ENCODE measurements around the gene IQSEC1.
A peak's percentile ranks its signal among the peaks of the same experiment; 100 is the strongest.

Gene IQSEC1

DNA sequence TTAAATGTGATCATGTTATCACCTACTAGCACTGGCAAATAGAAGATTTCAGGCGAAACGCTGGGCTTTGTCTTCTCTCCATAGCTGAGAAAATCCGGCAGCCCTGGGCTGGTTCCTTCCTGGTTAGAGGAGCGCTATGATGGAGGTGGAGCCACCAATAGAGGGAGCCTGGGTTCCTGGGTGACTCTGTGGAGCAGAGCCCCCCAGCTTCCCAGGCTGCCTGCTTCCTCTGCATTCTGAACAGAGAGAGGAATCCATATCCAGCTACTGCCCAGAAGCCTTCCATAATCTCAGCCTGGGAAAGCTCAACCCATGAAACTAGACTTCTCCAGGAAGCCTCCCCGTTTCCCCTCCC is 32.6 kb upstream of the IQSEC1 start:
- DNase-seq (ENCODE audit: low spot score) = no peak
- peak overlapping the region; percentile 60 for H2AK5ac ChIP-seq (ENCODE audit: low read depth, low read length)
- H3K79me1 ChIP-seq (ENCODE audit: low read depth, low read length) = no peaks in the 10 kb centered on the region
- H2BK15ac ChIP-seq (ENCODE audit: low read length) = no peak overlapping the region
- no peak overlapping the region for H2BK12ac ChIP-seq (ENCODE audit: low read length)
- H3K4me1 ChIP-seq (ENCODE audit: control insufficient read depth in 2 of 2, insufficient read depth in 1 of 2, low read depth in 1 of 2, low read length in 2 of 2) = peaks cover 0 to 1% of the 10 kb centered on the region in 2 donors
- no peaks in the 10 kb centered on the region for H3K36me3 ChIP-seq (replicated peaks in 1 of 2; ENCODE audit: control insufficient read depth in 2 of 2, insufficient read depth in 2 of 2, low read length in 2 of 2)
- no peaks in the 10 kb centered on the region for H3K9me3 ChIP-seq (replicated peaks in 1 of 2; ENCODE audit: control insufficient read depth in 2 of 2, insufficient read depth in 1 of 2, low read depth in 1 of 2, low read length in 2 of 2)
- H3K4ac ChIP-seq (ENCODE audit: low read length) = no peak overlapping the region
- H3K18ac ChIP-seq (ENCODE audit: low read length) = no peak overlapping the region
- H3K14ac ChIP-seq (ENCODE audit: low read length) = no peak overlapping the region
- no peak overlapping the region for H2AFZ ChIP-seq (ENCODE audit: low read length)
- no peak overlapping the region for H3K9ac ChIP-seq (ENCODE audit: low read depth, low read length, poor library complexity)
- H3K23ac ChIP-seq (ENCODE audit: low read depth, low read length, poor library complexity) = no peak overlapping the region
- H3K4me2 ChIP-seq (ENCODE audit: insufficient read depth, low read length, poor library complexity, severe bottlenecking) = no peak overlapping the region
- no CpG with 5 or more reads among the region's 5 CpGs for WGBS, 2 donors (ENCODE audit: extremely low coverage in 2 of 2, insufficient read length in 2 of 2, insufficient replicate concordance in 1 of 2)
- peaks cover 0 to 5% (median 0%) of the 10 kb centered on the region in 3 experiments for H3K27me3 ChIP-seq (ENCODE audit: control insufficient read depth in 3 of 3, insufficient read depth in 3 of 3, low read depth in 1 of 3, low read length in 3 of 3)
- no peak overlapping the region for H3K27ac ChIP-seq (replicated peaks; ENCODE audit: low read length)
- H4K91ac ChIP-seq (ENCODE audit: low read depth, low read length, poor library complexity) = no peak overlapping the region
- no peak overlapping the region for H2BK120ac ChIP-seq (ENCODE audit: low read depth, low read length)
- H2BK5ac ChIP-seq (ENCODE audit: low read length) = no peak overlapping the region
- no peak overlapping the region for H3K4me3 ChIP-seq (ENCODE audit: low read length in 2 of 2)
- H4K8ac ChIP-seq (ENCODE audit: low read depth, low read length) = no peak overlapping the region

DNA sequence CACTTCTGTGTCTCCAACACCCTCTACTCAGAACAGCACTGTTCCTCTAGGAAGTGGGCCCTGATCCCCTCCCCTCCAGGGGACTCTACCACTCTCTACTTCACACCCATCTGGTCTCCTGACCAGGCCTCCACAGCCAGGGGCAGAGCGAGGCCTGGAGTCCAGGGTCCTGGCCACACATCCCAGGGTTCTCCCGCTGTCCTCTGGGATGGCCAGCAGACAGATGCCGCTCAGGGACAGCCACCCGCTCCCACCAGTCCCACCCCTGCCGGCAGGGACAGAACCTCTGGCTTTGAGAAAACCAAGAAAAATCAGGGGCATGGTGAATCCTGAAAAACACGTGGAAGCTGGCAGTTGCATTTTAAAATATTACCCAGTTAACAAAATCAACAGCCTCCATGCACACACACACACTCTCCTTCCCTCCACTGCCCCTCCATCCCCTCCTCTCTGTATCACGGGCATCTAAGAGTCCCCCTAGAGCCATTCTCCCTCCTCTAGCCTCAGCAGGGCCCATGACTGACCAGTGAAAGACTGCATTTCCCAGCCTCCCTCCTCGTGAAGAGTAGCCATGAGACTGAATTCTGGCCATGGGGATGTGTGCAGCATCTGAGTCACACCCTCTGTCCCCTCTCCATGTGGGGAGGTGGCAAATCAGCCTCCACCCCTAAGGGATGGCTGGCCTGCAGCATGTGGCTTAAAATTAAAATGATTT is 32.1 kb upstream of the IQSEC1 start:
- Histone ChIP-seq H2BK120ac (ENCODE audit: low read depth, low read length) (no peak overlapping the region), H3K4ac (ENCODE audit: low read length) (no peak overlapping the region), H3K9me3 (replicated peaks in 1 of 2; ENCODE audit: control insufficient read depth in 2 of 2, insufficient read depth in 1 of 2, low read depth in 1 of 2, low read length in 2 of 2) (no peaks in the 10 kb centered on the region), H3K9ac (ENCODE audit: low read depth, low read length, poor library complexity) (no peak overlapping the region), H3K36me3 (replicated peaks in 1 of 2; ENCODE audit: control insufficient read depth in 2 of 2, insufficient read depth in 2 of 2, low read length in 2 of 2) (no peaks in the 10 kb centered on the region), H2AK5ac (ENCODE audit: low read depth, low read length) (peak overlapping the region; percentile 60), H2BK12ac (ENCODE audit: low read length) (no peak overlapping the region), H3K27ac (replicated peaks; ENCODE audit: low read length) (no peak overlapping the region), H3K27me3 (ENCODE audit: control insufficient read depth in 3 of 3, insufficient read depth in 3 of 3, low read depth in 1 of 3, low read length in 3 of 3) (peaks cover 0 to 5% (median 0%) of the 10 kb centered on the region in 3 experiments), H3K18ac (ENCODE audit: low read length) (peak overlapping the region; percentile 44), H3K23ac (ENCODE audit: low read depth, low read length, poor library complexity) (no peak overlapping the region), H4K8ac (ENCODE audit: low read depth, low read length) (no peak overlapping the region), H3K4me1 (ENCODE audit: control insufficient read depth in 2 of 2, insufficient read depth in 1 of 2, low read depth in 1 of 2, low read length in 2 of 2) (peaks cover 0 to 3% of the 10 kb centered on the region in 2 donors), H2BK5ac (ENCODE audit: low read length) (no peak overlapping the region), H2AFZ (ENCODE audit: low read length) (no peak overlapping the region), H3K4me2 (ENCODE audit: insufficient read depth, low read length, poor library complexity, severe bottlenecking) (no peak overlapping the region), H4K91ac (ENCODE audit: low read depth, low read length, poor library complexity) (no peak overlapping the region), H3K79me1 (ENCODE audit: low read depth, low read length) (no peaks in the 10 kb centered on the region), H3K4me3 (ENCODE audit: low read length in 2 of 2) (no peak overlapping the region), H3K14ac (ENCODE audit: low read length) (peak overlapping the region; percentile 40), H2BK15ac (ENCODE audit: low read length) (no peak overlapping the region)
- no CpG with 5 or more reads among the region's 8 CpGs for WGBS, 2 donors (ENCODE audit: extremely low coverage in 2 of 2, insufficient read length in 2 of 2, insufficient replicate concordance in 1 of 2)
- DNase-seq (ENCODE audit: low spot score) = no peak

DNA sequence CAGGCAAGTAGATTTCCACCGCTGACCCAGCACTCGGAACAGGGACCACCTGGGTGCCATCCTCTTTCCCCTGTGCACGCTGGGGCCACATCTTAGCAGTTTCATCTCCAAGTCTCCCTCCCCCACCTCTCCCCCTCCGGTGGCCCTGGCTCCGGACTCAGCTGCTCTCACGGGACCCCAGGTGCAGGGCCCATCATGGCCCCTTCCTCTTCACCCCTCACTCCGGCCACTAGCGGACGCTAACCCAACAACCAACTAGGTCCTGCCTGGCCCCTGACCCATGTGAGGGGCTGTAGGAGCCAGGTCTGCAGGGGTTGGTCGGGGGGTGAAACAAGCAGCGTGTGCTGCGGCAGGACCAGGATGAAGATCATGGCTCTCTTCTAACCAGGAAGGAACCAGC is 31.3 kb upstream of the IQSEC1 start:
- H3K27me3 ChIP-seq (ENCODE audit: control insufficient read depth in 3 of 3, insufficient read depth in 3 of 3, low read depth in 1 of 3, low read length in 3 of 3) = peaks cover 0 to 5% (median 0%) of the 10 kb centered on the region in 3 experiments

DNA sequence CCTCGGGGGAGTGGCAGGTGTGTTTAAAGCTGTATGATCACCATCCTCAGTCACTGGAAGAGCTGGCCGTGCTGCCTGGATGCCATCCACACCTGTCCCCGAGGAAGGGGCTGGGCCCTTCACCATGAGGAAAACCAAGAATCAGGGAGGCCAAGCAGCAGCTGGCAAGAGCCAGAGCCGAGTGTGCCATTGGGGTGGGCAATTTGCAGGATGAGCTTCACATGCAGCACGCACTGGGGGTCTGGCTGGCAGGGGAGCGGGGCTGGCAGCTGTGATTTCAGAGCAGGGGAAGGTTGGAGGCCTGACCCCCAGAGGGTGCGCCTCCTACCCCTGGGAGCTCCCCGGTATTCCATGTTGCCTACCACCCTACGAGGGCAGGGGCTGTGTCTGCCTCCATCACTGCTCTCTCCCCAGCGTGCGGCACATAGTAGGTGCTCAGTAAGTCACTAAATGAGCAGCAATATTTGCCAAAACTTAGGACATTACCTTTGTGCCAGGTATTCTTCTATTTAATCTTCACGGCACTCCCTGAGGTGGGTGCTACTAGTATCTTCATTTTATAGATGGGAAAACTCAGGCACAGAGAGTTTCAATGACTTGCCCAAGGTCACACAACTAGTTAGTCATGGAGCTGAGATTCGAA is 30.3 kb upstream of the IQSEC1 start:
- H3K9me3 ChIP-seq (replicated peaks in 1 of 2; ENCODE audit: control insufficient read depth in 2 of 2, insufficient read depth in 1 of 2, low read depth in 1 of 2, low read length in 2 of 2) = no peaks in the 10 kb centered on the region
- no peak overlapping the region for H2BK15ac ChIP-seq (ENCODE audit: low read length)
- H3K79me1 ChIP-seq (ENCODE audit: low read depth, low read length) = no peaks in the 10 kb centered on the region
- peak overlapping the region; percentile 91 for H2AK5ac ChIP-seq (ENCODE audit: low read depth, low read length)
- peaks cover 0 to 3% of the 10 kb centered on the region in 2 donors for H3K4me1 ChIP-seq (ENCODE audit: control insufficient read depth in 2 of 2, insufficient read depth in 1 of 2, low read depth in 1 of 2, low read length in 2 of 2)
- no peak for DNase-seq (ENCODE audit: low spot score)
- no peak overlapping the region for H3K27ac ChIP-seq (replicated peaks; ENCODE audit: low read length)
- no peak overlapping the region for H2AFZ ChIP-seq (ENCODE audit: low read length)
- no peak overlapping the region for H2BK5ac ChIP-seq (ENCODE audit: low read length)
- no peak overlapping the region for H2BK12ac ChIP-seq (ENCODE audit: low read length)
- H3K14ac ChIP-seq (ENCODE audit: low read length) = no peak overlapping the region
- WGBS, 2 donors (ENCODE audit: extremely low coverage in 2 of 2, insufficient read length in 2 of 2, insufficient replicate concordance in 1 of 2) = no CpG with 5 or more reads among the region's 13 CpGs
- H3K9ac ChIP-seq (ENCODE audit: low read depth, low read length, poor library complexity) = peak overlapping the region; percentile 12
- H3K36me3 ChIP-seq (replicated peaks in 1 of 2; ENCODE audit: control insufficient read depth in 2 of 2, insufficient read depth in 2 of 2, low read length in 2 of 2) = no peaks in the 10 kb centered on the region
- peak overlapping the region; percentile 10 for H3K23ac ChIP-seq (ENCODE audit: low read depth, low read length, poor library complexity)
- no peak overlapping the region for H4K91ac ChIP-seq (ENCODE audit: low read depth, low read length, poor library complexity)
- no peak overlapping the region for H3K4me2 ChIP-seq (ENCODE audit: insufficient read depth, low read length, poor library complexity, severe bottlenecking)
- no peak overlapping the region for H3K4ac ChIP-seq (ENCODE audit: low read length)
- H3K27me3 ChIP-seq (ENCODE audit: control insufficient read depth in 3 of 3, insufficient read depth in 3 of 3, low read depth in 1 of 3, low read length in 3 of 3) = peaks cover 0 to 5% (median 0%) of the 10 kb centered on the region in 3 experiments
- H4K8ac ChIP-seq (ENCODE audit: low read depth, low read length) = no peak overlapping the region
- no peak overlapping the region for H3K4me3 ChIP-seq (ENCODE audit: low read length in 2 of 2)
- no peak overlapping the region for H2BK120ac ChIP-seq (ENCODE audit: low read depth, low read length)
- peak overlapping the region; percentile 67 for H3K18ac ChIP-seq (ENCODE audit: low read length)

More for the DNA sequence above, 31.3 kb upstream of the IQSEC1 start:
- Histone ChIP-seq H2AK5ac (ENCODE audit: low read depth, low read length) (peak overlapping the region; percentile 8), H3K36me3 (replicated peaks in 1 of 2; ENCODE audit: control insufficient read depth in 2 of 2, insufficient read depth in 2 of 2, low read length in 2 of 2) (no peaks in the 10 kb centered on the region), H3K79me1 (ENCODE audit: low read depth, low read length) (no peaks in the 10 kb centered on the region), H2BK120ac (ENCODE audit: low read depth, low read length) (no peak overlapping the region), H3K27ac (replicated peaks; ENCODE audit: low read length) (no peak overlapping the region), H2BK15ac (ENCODE audit: low read length) (no peak overlapping the region), H2BK5ac (ENCODE audit: low read length) (no peak overlapping the region), H3K23ac (ENCODE audit: low read depth, low read length, poor library complexity) (no peak overlapping the region), H3K14ac (ENCODE audit: low read length) (peak overlapping the region; percentile 33), H2AFZ (ENCODE audit: low read length) (no peak overlapping the region), H3K4ac (ENCODE audit: low read length) (no peak overlapping the region), H4K8ac (ENCODE audit: low read depth, low read length) (no peak overlapping the region), H3K4me3 (ENCODE audit: low read length in 2 of 2) (no peak overlapping the region), H3K4me1 (ENCODE audit: control insufficient read depth in 2 of 2, insufficient read depth in 1 of 2, low read depth in 1 of 2, low read length in 2 of 2) (peaks cover 0 to 3% of the 10 kb centered on the region in 2 donors), H3K18ac (ENCODE audit: low read length) (no peak overlapping the region), H3K4me2 (ENCODE audit: insufficient read depth, low read length, poor library complexity, severe bottlenecking) (no peak overlapping the region), H3K9ac (ENCODE audit: low read depth, low read length, poor library complexity) (no peak overlapping the region), H2BK12ac (ENCODE audit: low read length) (no peak overlapping the region), H3K9me3 (replicated peaks in 1 of 2; ENCODE audit: control insufficient read depth in 2 of 2, insufficient read depth in 1 of 2, low read depth in 1 of 2, low read length in 2 of 2) (no peaks in the 10 kb centered on the region), H4K91ac (ENCODE audit: low read depth, low read length, poor library complexity) (no peak overlapping the region)
- WGBS, 2 donors (ENCODE audit: extremely low coverage in 2 of 2, insufficient read length in 2 of 2, insufficient replicate concordance in 1 of 2) = no CpG with 5 or more reads among the region's 12 CpGs
- DNase-seq (ENCODE audit: low spot score) = no peak
